GM12878 (cell line): Measurements from ENCODE around the gene PKLR. TPM values are rescaled to one million over a fixed set of nuclear protein-coding genes. Genes with fewer than 3 reads are reported as not detected.

Source experiments
- BCL11A ChIP-seq: IDR thresholded peaks from 2 replicates; pipeline ENCODE4 v1.6.1; 2011; ENCODE audit warnings: low read depth, low read length
- BHLHE40 ChIP-seq, 2 experiments: fragments of 450-650 bp in 1 of 2; IDR thresholded peaks; 2 replicates each; pipeline ENCODE4 v1.6.1; 2011 to 2017; ENCODE audit warnings: low read depth in 2 of 2, borderline replicate concordance in 1 of 2, improper control_type of control experiment in 1 of 2, low read length in 1 of 2, mild to moderate bottlenecking in 1 of 2
- CBFB ChIP-seq: IDR thresholded peaks from 2 replicates; pipeline ENCODE4 v1.6.1; 2016; ENCODE audit warnings: antibody characterized with exemption, low read depth
- CEBPB ChIP-seq, 2 experiments: fragments of 150-350 bp in 1 of 2; IDR thresholded peaks; 2 replicates each; pipeline ENCODE4 v1.6.1; 2012 to 2014; ENCODE audit warnings: low read depth in 2 of 2, low read length in 2 of 2, borderline replicate concordance in 1 of 2, inconsistent platforms in 1 of 2
- HDGF ChIP-seq: fragments of 450-650 bp; IDR thresholded peaks from 2 replicates; pipeline ENCODE4 v1.6.1; 2016; ENCODE audit warnings: antibody characterized with exemption
- IKZF2 ChIP-seq, 2 experiments: fragments of 450-650 bp; IDR thresholded peaks; 2 replicates each; pipeline ENCODE4 v1.6.1; 2017; ENCODE audit warnings: mild to moderate bottlenecking in 2 of 2, moderate library complexity in 2 of 2
- LARP7 ChIP-seq: fragments of 450-650 bp; IDR thresholded peaks from 2 replicates; pipeline ENCODE4 v1.6.1; 2017; ENCODE audit warnings: mild to moderate bottlenecking
- NR2F1 ChIP-seq: fragments of 450-650 bp; conservative IDR thresholded peaks from 2 replicates; pipeline ENCODE4 v1.6.1; 2017; ENCODE audit warnings: mild to moderate bottlenecking
- POLR2A ChIP-seq: IDR thresholded peaks from 2 replicates; pipeline ENCODE4 v1.6.1; 2011; ENCODE audit warnings: low read depth, mild to moderate bottlenecking, low read length
- STAT3 ChIP-seq: IDR thresholded peaks from 2 replicates; pipeline ENCODE4 v1.6.1; 2011; ENCODE audit warnings: low read depth, low read length, improper control_type of control experiment
- ZBED1 ChIP-seq: IDR thresholded peaks from 2 replicates; pipeline ENCODE4 v1.6.1; 2016; ENCODE audit warnings: borderline replicate concordance
- ZNF207 ChIP-seq: fragments of 450-650 bp; IDR thresholded peaks from 2 replicates; pipeline ENCODE4 v1.6.1; 2014; ENCODE audit warnings: antibody characterized with exemption, mild to moderate bottlenecking, borderline replicate concordance
- ZNF217 ChIP-seq: fragments of 450-650 bp; IDR thresholded peaks from 2 replicates; pipeline ENCODE4 v1.6.1; 2017; ENCODE audit warnings: antibody characterized with exemption, mild to moderate bottlenecking
- ZNF622 ChIP-seq: fragments of 450-650 bp; IDR thresholded peaks from 2 replicates; pipeline ENCODE4 v1.6.1; 2017; ENCODE audit warnings: mild to moderate bottlenecking, inconsistent platforms
- polyA plus RNA-seq, 11 experiments: library from polyadenylated mRNA; depleted of rRNA in 4 of 11; unstranded in 6 of 11; stranded (reverse) in 5 of 11; fragments of >200 nt; fragmentation: Nextera tagmentation in 4 of 11; fragmentation: Illumina TruSeq in 1 of 11; extraction: Ambion mirVana in 4 of 11; extraction: Trizol in 1 of 11; gene quantifications; 1 replicate in 1 of 11; 2 replicates in 10 of 11; pipeline versions ENCODE4 v1.2.1 to v1.2.3, GENCODE V29; 2011 to 2016; ENCODE audit warnings: inconsistent platforms in 2 of 11, missing spikeins in 2 of 11, low read depth in 1 of 11
- total RNA-seq, 4 experiments: library from RNA; depleted of rRNA in 3 of 4; stranded (reverse); fragments of >200 nt in 3 of 4; fragmentation: Illumina TruSeq in 1 of 4; extraction: Trizol in 1 of 4; gene quantifications; 2 replicates each; pipeline versions ENCODE4 v1.2.1 to v1.2.3, GENCODE V29; 2013 to 2021
- TF ChIP-seq, protein P1 (sequence below): IDR thresholded peaks from 2 replicates; pipeline ENCODE4 v1.6.1; 2012; ENCODE audit warnings: mild to moderate bottlenecking, low read depth, low read length
- TF ChIP-seq, protein P2 (sequence below): fragments of 450-650 bp; formaldehyde crosslinking; IDR thresholded peaks from 2 replicates; pipeline ENCODE4 v1.4.0; 2022; ENCODE audit warnings: mild to moderate bottlenecking, moderate library complexity
- TF ChIP-seq, protein P3 (sequence below): fragments of 450-650 bp; IDR thresholded peaks from 2 replicates; pipeline ENCODE4 v1.6.1; 2016; ENCODE audit warnings: mild to moderate bottlenecking, moderate library complexity, borderline replicate concordance

PKLR gene
- total and polyA plus RNA-seq, 10 of the 15 experiments (the other 5 are each of a cell fraction or from before 2014, with no cell fraction given): 0.04 to 0.15 (median 0.08) TPM; not detected in 7

DNA sequence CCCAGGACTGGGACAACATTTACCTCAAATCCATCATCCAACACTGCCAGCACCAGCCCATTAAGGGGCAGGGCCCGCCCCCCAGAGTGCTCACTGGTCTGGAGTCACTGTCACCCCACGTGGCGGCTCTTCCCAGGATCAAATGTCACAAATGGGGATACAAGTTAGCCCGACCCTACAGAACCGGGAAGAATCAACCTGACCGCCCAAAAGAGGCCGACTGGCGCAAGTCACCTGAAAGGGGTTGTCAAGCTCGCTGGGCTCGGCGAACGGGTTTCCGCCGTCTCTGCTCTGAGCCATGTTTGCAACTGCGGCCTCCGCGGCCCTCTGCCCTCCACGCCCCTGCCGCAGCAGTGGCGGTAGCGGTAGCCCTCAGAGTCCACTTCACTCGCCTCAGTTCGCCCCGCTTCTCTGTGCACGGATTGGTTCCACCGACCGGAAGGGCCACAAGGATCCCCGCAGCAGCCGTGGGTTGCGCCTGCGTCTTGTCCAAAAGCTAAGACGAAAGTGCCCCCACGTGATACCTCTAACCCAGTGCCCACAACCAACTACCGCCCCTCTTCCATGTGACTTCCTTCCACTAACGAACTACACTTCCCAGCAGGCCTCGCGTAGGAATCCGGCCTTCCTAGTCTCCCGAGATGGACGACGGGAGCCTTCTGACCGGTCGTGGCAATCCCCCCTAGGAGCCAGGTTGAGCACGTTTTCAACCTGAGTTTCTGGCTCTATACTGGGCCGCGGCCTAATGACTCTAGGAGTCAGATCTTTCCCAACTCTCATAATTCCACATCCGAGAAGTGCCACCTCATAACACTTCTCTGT is 39.2 kb downstream of the PKLR start, which contains the start of gene SCAMP3 (continued):
- TF ChIP-seq, protein P1, sequence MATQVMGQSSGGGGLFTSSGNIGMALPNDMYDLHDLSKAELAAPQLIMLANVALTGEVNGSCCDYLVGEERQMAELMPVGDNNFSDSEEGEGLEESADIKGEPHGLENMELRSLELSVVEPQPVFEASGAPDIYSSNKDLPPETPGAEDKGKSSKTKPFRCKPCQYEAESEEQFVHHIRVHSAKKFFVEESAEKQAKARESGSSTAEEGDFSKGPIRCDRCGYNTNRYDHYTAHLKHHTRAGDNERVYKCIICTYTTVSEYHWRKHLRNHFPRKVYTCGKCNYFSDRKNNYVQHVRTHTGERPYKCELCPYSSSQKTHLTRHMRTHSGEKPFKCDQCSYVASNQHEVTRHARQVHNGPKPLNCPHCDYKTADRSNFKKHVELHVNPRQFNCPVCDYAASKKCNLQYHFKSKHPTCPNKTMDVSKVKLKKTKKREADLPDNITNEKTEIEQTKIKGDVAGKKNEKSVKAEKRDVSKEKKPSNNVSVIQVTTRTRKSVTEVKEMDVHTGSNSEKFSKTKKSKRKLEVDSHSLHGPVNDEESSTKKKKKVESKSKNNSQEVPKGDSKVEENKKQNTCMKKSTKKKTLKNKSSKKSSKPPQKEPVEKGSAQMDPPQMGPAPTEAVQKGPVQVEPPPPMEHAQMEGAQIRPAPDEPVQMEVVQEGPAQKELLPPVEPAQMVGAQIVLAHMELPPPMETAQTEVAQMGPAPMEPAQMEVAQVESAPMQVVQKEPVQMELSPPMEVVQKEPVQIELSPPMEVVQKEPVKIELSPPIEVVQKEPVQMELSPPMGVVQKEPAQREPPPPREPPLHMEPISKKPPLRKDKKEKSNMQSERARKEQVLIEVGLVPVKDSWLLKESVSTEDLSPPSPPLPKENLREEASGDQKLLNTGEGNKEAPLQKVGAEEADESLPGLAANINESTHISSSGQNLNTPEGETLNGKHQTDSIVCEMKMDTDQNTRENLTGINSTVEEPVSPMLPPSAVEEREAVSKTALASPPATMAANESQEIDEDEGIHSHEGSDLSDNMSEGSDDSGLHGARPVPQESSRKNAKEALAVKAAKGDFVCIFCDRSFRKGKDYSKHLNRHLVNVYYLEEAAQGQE: 0 out of 2 replicates have a peak, but pooled peaks have one; percentile 30
- TF ChIP-seq POLR2A (peak; percentile 94), CBFB (peak; percentile 54), STAT3 (no peak), HDGF (peak; percentile 96), BCL11A (no peak), ZNF207 (no peak; the same call in 1 of the 2 replicates), ZNF622 (no peak), CEBPB (IDR thresholded peaks at IDR 0.05; ENCODE audit: borderline replicate concordance in 1 of 2, low read depth in 2 of 2, low read length in 2 of 2) (no peak), LARP7 (no peak; the same call in 1 of the 2 replicates), IKZF2 (IDR thresholded peaks at IDR 0.05) (peak; percentile 36 to 66; a peak in 3 of 4 replicates), ZNF217 (no peak), ZBED1 (peak; percentile 85), NR2F1 (0 out of 2 replicates have a peak, but pooled peaks have one; percentile 44), BHLHE40 (IDR thresholded peaks at IDR 0.05; ENCODE audit: borderline replicate concordance in 1 of 2, low read depth in 2 of 2, low read length in 1 of 2) (peak; percentile 68 to 78; a peak in 3 of 4 replicates)
- TF ChIP-seq, protein P2, sequence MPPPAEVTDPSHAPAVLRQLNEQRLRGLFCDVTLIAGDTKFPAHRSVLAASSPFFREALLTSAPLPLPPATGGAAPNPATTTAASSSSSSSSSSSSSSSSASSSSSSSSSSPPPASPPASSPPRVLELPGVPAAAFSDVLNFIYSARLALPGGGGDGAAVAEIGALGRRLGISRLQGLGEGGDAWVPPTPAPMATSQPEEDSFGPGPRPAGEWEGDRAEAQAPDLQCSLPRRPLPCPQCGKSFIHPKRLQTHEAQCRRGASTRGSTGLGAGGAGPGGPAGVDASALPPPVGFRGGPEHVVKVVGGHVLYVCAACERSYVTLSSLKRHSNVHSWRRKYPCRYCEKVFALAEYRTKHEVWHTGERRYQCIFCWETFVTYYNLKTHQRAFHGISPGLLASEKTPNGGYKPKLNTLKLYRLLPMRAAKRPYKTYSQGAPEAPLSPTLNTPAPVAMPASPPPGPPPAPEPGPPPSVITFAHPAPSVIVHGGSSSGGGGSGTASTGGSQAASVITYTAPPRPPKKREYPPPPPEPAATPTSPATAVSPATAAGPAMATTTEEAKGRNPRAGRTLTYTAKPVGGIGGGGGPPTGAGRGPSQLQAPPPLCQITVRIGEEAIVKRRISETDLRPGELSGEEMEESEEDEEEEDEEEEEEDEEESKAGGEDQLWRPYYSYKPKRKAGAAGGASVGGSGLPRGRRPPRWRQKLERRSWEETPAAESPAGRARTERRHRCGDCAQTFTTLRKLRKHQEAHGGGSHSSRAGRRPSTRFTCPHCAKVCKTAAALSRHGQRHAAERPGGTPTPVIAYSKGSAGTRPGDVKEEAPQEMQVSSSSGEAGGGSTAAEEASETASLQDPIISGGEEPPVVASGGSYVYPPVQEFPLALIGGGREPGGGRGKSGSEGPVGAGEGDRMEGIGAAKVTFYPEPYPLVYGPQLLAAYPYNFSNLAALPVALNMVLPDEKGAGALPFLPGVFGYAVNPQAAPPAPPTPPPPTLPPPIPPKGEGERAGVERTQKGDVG: no peak
- TF ChIP-seq, protein P3, sequence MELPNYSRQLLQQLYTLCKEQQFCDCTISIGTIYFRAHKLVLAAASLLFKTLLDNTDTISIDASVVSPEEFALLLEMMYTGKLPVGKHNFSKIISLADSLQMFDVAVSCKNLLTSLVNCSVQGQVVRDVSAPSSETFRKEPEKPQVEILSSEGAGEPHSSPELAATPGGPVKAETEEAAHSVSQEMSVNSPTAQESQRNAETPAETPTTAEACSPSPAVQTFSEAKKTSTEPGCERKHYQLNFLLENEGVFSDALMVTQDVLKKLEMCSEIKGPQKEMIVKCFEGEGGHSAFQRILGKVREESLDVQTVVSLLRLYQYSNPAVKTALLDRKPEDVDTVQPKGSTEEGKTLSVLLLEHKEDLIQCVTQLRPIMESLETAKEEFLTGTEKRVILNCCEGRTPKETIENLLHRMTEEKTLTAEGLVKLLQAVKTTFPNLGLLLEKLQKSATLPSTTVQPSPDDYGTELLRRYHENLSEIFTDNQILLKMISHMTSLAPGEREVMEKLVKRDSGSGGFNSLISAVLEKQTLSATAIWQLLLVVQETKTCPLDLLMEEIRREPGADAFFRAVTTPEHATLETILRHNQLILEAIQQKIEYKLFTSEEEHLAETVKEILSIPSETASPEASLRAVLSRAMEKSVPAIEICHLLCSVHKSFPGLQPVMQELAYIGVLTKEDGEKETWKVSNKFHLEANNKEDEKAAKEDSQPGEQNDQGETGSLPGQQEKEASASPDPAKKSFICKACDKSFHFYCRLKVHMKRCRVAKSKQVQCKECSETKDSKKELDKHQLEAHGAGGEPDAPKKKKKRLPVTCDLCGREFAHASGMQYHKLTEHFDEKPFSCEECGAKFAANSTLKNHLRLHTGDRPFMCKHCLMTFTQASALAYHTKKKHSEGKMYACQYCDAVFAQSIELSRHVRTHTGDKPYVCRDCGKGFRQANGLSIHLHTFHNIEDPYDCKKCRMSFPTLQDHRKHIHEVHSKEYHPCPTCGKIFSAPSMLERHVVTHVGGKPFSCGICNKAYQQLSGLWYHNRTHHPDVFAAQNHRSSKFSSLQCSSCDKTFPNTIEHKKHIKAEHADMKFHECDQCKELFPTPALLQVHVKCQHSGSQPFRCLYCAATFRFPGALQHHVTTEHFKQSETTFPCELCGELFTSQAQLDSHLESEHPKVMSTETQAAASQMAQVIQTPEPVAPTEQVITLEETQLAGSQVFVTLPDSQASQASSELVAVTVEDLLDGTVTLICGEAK: peak; percentile 91
